ENCODE measurements around the gene FN1.

The FN1 gene

DNA sequence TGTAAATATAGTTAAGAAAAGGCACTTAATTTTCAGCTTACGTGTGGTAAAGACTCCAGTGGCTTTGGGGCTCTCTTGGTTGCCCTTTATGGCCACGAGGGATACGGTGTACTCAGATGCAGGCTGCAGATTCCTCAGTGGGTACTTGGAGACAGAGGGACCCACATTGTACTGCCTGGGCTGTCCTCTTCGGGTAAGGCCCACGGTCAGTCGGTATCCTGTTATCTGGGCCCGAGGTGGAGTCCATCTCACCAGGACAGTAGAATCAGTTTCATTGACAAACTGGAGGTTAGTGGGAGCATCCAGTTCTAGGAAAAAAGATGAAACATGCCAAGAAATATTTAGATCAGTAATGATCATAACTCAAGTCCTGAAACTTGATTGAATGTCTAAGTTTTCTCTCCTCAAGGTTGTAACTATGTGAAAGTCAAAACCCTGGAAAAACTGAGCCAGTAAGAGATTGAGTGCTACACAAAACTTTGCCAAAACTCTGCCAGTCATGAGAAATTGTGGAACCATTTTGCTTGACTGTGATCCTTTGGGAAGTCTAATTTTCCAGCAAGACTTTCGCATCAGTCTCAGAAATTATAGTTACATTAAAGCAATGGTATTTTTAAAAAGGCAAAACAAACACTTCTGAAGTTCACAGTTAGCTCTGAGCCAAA, 31.4 kb downstream of the FN1 start:
- no peaks in the 10 kb centered on the region for H3K79me2 ChIP-seq (ENCODE audit: low read length)
- no peaks in the 10 kb centered on the region for H3F3A ChIP-seq (ENCODE audit: insufficient read depth, low read length)
- no peaks in the 10 kb centered on the region for H3K9me3 ChIP-seq (replicated peaks; ENCODE audit: insufficient read depth, low read length)
- no peak overlapping the region for H2AFZ ChIP-seq (ENCODE audit: low read length)
- no peak for DNase-seq
- H3K4me3 ChIP-seq (ENCODE audit: low read length), result no peak overlapping the region
- no peaks in the 10 kb centered on the region; the same call in 1 of the 2 replicates for H3K4me1 ChIP-seq (ENCODE audit: low read length)
- H3K4me2 ChIP-seq (ENCODE audit: low read depth, low read length), result no peak overlapping the region
- H3K27ac ChIP-seq (ENCODE audit: low read length), result no peak overlapping the region
- no peaks in the 10 kb centered on the region for H3K36me3 ChIP-seq (replicated peaks; ENCODE audit: insufficient read depth, low read length)
- H4K20me1 ChIP-seq (ENCODE audit: insufficient read depth, low read length), result no peaks in the 10 kb centered on the region
- no peaks in the 10 kb centered on the region for H3K27me3 ChIP-seq (replicated peaks; ENCODE audit: insufficient read depth, low read length)
- H3K9me2 ChIP-seq (replicated peaks; ENCODE audit: insufficient read depth, low read length), result no peaks in the 10 kb centered on the region
- H3K9ac ChIP-seq (ENCODE audit: low read length), result no peak overlapping the region
- TF ChIP-seq, protein P1, sequence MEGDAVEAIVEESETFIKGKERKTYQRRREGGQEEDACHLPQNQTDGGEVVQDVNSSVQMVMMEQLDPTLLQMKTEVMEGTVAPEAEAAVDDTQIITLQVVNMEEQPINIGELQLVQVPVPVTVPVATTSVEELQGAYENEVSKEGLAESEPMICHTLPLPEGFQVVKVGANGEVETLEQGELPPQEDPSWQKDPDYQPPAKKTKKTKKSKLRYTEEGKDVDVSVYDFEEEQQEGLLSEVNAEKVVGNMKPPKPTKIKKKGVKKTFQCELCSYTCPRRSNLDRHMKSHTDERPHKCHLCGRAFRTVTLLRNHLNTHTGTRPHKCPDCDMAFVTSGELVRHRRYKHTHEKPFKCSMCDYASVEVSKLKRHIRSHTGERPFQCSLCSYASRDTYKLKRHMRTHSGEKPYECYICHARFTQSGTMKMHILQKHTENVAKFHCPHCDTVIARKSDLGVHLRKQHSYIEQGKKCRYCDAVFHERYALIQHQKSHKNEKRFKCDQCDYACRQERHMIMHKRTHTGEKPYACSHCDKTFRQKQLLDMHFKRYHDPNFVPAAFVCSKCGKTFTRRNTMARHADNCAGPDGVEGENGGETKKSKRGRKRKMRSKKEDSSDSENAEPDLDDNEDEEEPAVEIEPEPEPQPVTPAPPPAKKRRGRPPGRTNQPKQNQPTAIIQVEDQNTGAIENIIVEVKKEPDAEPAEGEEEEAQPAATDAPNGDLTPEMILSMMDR (IDR thresholded peaks at IDR 0.05; ENCODE audit: low read length), result no peak
- no peak for TF ChIP-seq EZH2 (optimal IDR thresholded peaks at IDR 0.05; ENCODE audit: low read depth, low read length)
- TF ChIP-seq EZH2phosphoT487 (IDR thresholded peaks at IDR 0.05; ENCODE audit: low read length), result no peak

DNA sequence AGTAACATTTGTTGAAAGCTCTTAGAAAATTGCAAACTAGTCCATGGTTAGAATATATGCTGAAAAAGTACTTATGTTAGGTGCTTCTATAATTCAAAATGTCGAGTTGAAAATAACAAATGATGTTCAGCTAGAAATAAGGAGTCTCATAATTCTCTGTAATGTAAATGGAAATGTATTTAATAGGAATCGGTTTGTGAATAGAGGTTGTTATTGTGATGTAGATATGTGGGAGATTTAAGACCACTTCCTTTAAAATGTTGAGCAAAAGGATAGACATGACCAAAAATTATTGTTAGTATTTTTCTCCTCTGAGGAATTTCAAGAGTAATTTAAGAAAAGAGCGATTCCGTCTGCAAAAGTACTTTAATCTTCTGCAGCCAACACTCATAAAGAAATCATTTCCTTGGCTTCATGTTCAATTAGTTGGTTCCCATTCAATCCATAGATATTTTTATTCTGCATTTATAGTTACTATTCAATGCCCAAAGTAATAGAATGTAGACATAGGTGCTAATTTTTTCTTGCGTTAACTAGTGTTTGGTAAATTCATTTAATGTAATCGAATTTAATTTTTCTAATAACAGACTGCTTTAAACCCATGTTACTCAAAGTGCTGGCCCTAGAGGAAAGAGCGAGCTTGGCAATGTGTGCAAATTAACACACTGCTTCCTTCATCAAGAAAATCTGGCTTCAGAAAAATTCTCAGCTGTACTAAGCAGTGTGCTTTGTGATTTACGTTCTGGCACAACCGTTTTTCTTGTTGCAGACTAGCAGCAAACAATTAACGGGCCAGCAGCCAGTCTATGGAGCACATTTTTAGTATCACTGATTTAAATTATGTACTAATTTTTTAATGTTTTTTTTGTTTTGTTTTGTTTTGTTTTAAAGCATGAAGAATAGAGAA, 32.2 kb downstream of the FN1 start:
- Histone ChIP-seq H3K79me2 (ENCODE audit: low read length) (no peaks in the 10 kb centered on the region), H4K20me1 (ENCODE audit: insufficient read depth, low read length) (no peaks in the 10 kb centered on the region), H3K27ac (ENCODE audit: low read length) (no peak overlapping the region), H3K36me3 (replicated peaks; ENCODE audit: insufficient read depth, low read length) (no peaks in the 10 kb centered on the region), H3K27me3 (replicated peaks; ENCODE audit: insufficient read depth, low read length) (no peaks in the 10 kb centered on the region), H3K4me1 (ENCODE audit: low read length) (no peaks in the 10 kb centered on the region; the same call in 1 of the 2 replicates), H3K9me3 (replicated peaks; ENCODE audit: insufficient read depth, low read length) (no peaks in the 10 kb centered on the region), H3K9ac (ENCODE audit: low read length) (no peak overlapping the region), H3K4me2 (ENCODE audit: low read depth, low read length) (no peak overlapping the region), H3F3A (ENCODE audit: insufficient read depth, low read length) (no peaks in the 10 kb centered on the region), H3K9me2 (replicated peaks; ENCODE audit: insufficient read depth, low read length) (no peaks in the 10 kb centered on the region), H2AFZ (ENCODE audit: low read length) (no peak overlapping the region), H3K4me3 (ENCODE audit: low read length) (no peak overlapping the region)
- TF ChIP-seq EZH2phosphoT487 (IDR thresholded peaks at IDR 0.05; ENCODE audit: low read length) (no peak), EZH2 (optimal IDR thresholded peaks at IDR 0.05; ENCODE audit: low read depth, low read length) (no peak)
- TF ChIP-seq, protein P1 (IDR thresholded peaks at IDR 0.05; ENCODE audit: low read length), result no peak
- no peak for DNase-seq

DNA sequence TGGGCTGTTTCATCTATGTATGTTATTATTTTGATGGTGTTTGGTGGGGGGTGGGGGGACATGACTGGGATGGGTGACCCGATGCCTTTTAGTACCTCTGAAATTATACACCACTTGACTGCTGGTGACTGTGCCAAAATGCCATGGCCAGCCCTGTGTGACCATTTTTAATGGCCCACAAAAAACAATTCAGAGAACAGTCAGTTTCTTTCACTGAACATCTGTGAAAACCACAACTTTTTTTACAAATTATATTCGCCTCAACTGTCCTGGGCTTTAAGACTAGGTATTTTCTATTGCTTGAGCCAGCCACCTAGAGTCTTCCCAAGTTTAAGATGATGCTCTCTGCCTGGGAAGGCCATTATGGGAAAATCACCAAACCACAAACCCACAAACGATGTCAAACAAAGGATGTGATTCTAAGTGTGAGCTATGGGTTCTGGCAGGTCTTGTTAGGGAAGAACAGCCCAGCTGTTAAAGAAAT, 33.9 kb downstream of the FN1 start:
- H3K4me1 ChIP-seq (ENCODE audit: low read length), result no peaks in the 10 kb centered on the region; the same call in 1 of the 2 replicates
- no peaks in the 10 kb centered on the region for H3K9me2 ChIP-seq (replicated peaks; ENCODE audit: insufficient read depth, low read length)
- no peaks in the 10 kb centered on the region for H3K27me3 ChIP-seq (replicated peaks; ENCODE audit: insufficient read depth, low read length)
- H3K79me2 ChIP-seq (ENCODE audit: low read length), result no peaks in the 10 kb centered on the region
- H3K27ac ChIP-seq (ENCODE audit: low read length), result no peak overlapping the region
- TF ChIP-seq, protein P1 (IDR thresholded peaks at IDR 0.05; ENCODE audit: low read length), result no peak
- no peak for TF ChIP-seq EZH2phosphoT487 (IDR thresholded peaks at IDR 0.05; ENCODE audit: low read length)
- TF ChIP-seq EZH2 (optimal IDR thresholded peaks at IDR 0.05; ENCODE audit: low read depth, low read length), result no peak
- no peak overlapping the region for H2AFZ ChIP-seq (ENCODE audit: low read length)
- no peak overlapping the region for H3K4me3 ChIP-seq (ENCODE audit: low read length)
- H3F3A ChIP-seq (ENCODE audit: insufficient read depth, low read length), result no peaks in the 10 kb centered on the region
- H3K9ac ChIP-seq (ENCODE audit: low read length), result no peak overlapping the region
- H3K9me3 ChIP-seq (replicated peaks; ENCODE audit: insufficient read depth, low read length), result no peaks in the 10 kb centered on the region
- H3K4me2 ChIP-seq (ENCODE audit: low read depth, low read length), result no peak overlapping the region
- H4K20me1 ChIP-seq (ENCODE audit: insufficient read depth, low read length), result no peaks in the 10 kb centered on the region
- no peak for DNase-seq
- H3K36me3 ChIP-seq (replicated peaks; ENCODE audit: insufficient read depth, low read length), result no peaks in the 10 kb centered on the region
